DND-41 (cell line): ENCODE results near the gene SYNE1.

Experiments used
- ATAC-seq: fragments of 200-7000 bp; cut with Tn5 transposase; 3 replicates; pipeline ENCODE4 v1.9.1; 2021; ENCODE audit warnings: low read depth; ENCODE audit not compliant: insufficient read depth
- DNase-seq: peaks from one replicate; pipeline ENCODE4 v3.0.0-alpha.2; 2020
- H2AFZ ChIP-seq: 2 replicates; pipeline ENCODE4 v1.6.0; 2012; ENCODE audit warnings: low read depth, low read length
- H3K27ac ChIP-seq: 2 replicates; pipeline ENCODE4 v1.5.1; 2012; ENCODE audit warnings: low read length, inconsistent platforms
- H3K27me3 ChIP-seq: fragments of 200-600 bp; sonication (generic); 2 replicates; pipeline ENCODE4 v1.6.0; 2012; ENCODE audit warnings: low read length, mild to moderate bottlenecking, inconsistent platforms; ENCODE audit not compliant: insufficient read depth, poor library complexity
- H3K36me3 ChIP-seq: 2 replicates; pipeline ENCODE4 v1.5.1; 2012; ENCODE audit warnings: low read length, inconsistent platforms; ENCODE audit not compliant: insufficient read depth
- H3K4me1 ChIP-seq: 2 replicates; pipeline ENCODE4 v1.5.1; 2012; ENCODE audit warnings: mild to moderate bottlenecking, low read length; ENCODE audit not compliant: insufficient read depth
- H3K4me2 ChIP-seq: 2 replicates; pipeline ENCODE4 v1.6.0; 2012; ENCODE audit warnings: mild to moderate bottlenecking, moderate library complexity, low read length, inconsistent platforms; ENCODE audit not compliant: insufficient read depth
- H3K4me3 ChIP-seq, 2 experiments: fragments of 200-600 bp in 1 of 2; shearing (Covaris generic) in 1 of 2; 2 replicates each; pipeline ENCODE4 v1.5.1; 2012 to 2016; ENCODE audit warnings: inconsistent platforms in 2 of 2, low read length in 2 of 2, mild to moderate bottlenecking in 2 of 2, low read depth in 1 of 2, moderate library complexity in 1 of 2
- H3K79me2 ChIP-seq: 2 replicates; pipeline ENCODE4 v1.6.0; 2012; ENCODE audit warnings: low read length, inconsistent platforms; ENCODE audit not compliant: insufficient read depth
- H3K9ac ChIP-seq: 2 replicates; pipeline ENCODE4 v1.6.0; 2012; ENCODE audit warnings: low read depth, mild to moderate bottlenecking, inconsistent platforms, low read length, moderate library complexity
- H3K9me3 ChIP-seq: 2 replicates; pipeline ENCODE4 v1.5.1; 2012; ENCODE audit warnings: low read length, moderate library complexity, mild to moderate bottlenecking, inconsistent platforms; ENCODE audit not compliant: insufficient read depth, severe bottlenecking
- H4K20me1 ChIP-seq: 2 replicates; pipeline ENCODE4 v1.6.0; 2012; ENCODE audit warnings: low read length; ENCODE audit not compliant: insufficient read depth
- EZH2 ChIP-seq: IDR thresholded peaks from 3 replicates; pipeline ENCODE4 v1.6.1; 2012; ENCODE audit warnings: borderline replicate concordance, low read depth, mild to moderate bottlenecking, moderate library complexity, low read length, inconsistent platforms; ENCODE audit not compliant: severe bottlenecking
- TF ChIP-seq, protein P1 (sequence below): IDR thresholded peaks from 2 replicates; pipeline ENCODE4 v1.5.1; 2012; ENCODE audit warnings: borderline replicate concordance, low read length, moderate library complexity, mild to moderate bottlenecking; ENCODE audit not compliant: poor library complexity, severe bottlenecking; ENCODE audit errors: extremely low read depth

Gene SYNE1

DNA sequence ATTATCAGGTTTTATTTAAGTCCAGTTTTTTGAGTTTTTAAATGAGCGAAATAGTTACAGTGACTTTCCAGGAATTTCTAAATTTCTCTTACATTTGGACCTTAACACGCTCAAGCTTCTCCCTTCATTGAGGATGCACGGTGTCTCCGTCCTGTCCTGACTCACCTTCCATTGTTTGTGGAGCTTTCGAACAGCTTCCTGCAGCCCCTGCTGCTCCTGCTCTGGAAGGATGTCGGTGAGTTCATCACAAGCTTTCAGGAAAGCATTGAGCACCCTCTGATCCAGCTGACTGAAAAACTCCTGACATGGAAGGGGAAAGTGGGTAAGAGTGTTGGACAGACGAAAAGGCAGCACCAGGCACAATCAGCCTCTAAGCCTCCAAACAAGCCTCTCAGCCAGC, 183.7 kb downstream of the SYNE1 start:
- H3K4me3 ChIP-seq: no peak overlapping the region
- H3K9me3 ChIP-seq: no peaks in the 10 kb centered on the region
- H3K27ac ChIP-seq: no peak overlapping the region
- no peak overlapping the region for H2AFZ ChIP-seq
- no peak overlapping the region for H3K9ac ChIP-seq
- H3K27me3 ChIP-seq: no peaks in the 10 kb centered on the region
- ATAC-seq (no peak), DNase-seq (no peak)
- no peaks in the 10 kb centered on the region for H3K79me2 ChIP-seq
- TF ChIP-seq, protein P1, sequence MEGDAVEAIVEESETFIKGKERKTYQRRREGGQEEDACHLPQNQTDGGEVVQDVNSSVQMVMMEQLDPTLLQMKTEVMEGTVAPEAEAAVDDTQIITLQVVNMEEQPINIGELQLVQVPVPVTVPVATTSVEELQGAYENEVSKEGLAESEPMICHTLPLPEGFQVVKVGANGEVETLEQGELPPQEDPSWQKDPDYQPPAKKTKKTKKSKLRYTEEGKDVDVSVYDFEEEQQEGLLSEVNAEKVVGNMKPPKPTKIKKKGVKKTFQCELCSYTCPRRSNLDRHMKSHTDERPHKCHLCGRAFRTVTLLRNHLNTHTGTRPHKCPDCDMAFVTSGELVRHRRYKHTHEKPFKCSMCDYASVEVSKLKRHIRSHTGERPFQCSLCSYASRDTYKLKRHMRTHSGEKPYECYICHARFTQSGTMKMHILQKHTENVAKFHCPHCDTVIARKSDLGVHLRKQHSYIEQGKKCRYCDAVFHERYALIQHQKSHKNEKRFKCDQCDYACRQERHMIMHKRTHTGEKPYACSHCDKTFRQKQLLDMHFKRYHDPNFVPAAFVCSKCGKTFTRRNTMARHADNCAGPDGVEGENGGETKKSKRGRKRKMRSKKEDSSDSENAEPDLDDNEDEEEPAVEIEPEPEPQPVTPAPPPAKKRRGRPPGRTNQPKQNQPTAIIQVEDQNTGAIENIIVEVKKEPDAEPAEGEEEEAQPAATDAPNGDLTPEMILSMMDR: no peak
- no peak for TF ChIP-seq EZH2
- H3K36me3 ChIP-seq: no peaks in the 10 kb centered on the region
- no peak overlapping the region for H3K4me2 ChIP-seq
- no peaks in the 10 kb centered on the region for H4K20me1 ChIP-seq
- H3K4me1 ChIP-seq: no peaks in the 10 kb centered on the region

DNA sequence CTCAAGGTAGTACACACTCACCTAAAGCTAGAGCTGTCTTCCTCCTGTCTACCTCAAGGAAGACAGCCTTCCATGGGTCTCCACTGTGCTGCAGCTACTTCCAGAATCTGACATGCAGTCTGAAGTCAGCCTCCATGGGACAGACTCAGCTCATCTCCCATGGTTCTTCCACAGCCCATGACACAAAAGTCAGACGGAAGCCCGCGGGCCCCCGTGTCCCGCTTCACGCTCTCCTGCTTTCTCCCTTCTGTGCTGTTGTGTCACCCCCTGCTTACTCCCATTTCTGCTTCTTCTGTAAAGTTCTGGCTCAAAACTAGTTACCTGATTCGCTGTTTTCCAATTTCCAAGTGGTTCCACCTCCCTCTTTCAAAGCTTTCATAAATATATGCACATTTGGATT, 184.5 kb downstream of the SYNE1 start:
- TF ChIP-seq, protein P1: no peak
- TF ChIP-seq EZH2: no peak
- no peaks in the 10 kb centered on the region for H3K36me3 ChIP-seq
- no peaks in the 10 kb centered on the region for H3K4me1 ChIP-seq
- H3K4me2 ChIP-seq: no peak overlapping the region
- no peaks in the 10 kb centered on the region for H3K27me3 ChIP-seq
- no peaks in the 10 kb centered on the region for H3K79me2 ChIP-seq
- no peak overlapping the region for H2AFZ ChIP-seq
- H4K20me1 ChIP-seq: no peaks in the 10 kb centered on the region
- no peaks in the 10 kb centered on the region for H3K9me3 ChIP-seq
- DNase-seq (no peak), ATAC-seq (no peak)
- H3K27ac ChIP-seq: no peak overlapping the region
- no peak overlapping the region for H3K4me3 ChIP-seq
- H3K9ac ChIP-seq: no peak overlapping the region

DNA sequence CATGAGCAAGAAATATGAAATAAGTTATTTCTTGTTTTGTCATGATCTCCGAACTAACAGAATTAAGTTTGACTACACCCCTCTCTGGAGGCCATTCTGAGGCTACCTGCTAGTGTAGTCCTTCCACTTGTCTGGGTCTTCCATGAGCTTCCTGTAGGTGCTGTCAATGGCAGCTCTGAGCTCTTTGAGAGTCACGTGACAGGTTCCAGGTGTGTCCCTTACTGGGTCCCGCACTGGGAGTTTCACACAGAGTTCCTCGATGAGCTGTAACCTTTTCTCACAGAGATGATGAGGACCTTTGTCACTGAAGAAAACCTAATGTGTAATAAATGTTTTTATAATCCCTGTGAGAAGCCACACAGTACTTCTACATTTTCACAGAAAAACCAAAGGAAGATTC, 186.6 kb downstream of the SYNE1 start:
- no peaks in the 10 kb centered on the region for H3K36me3 ChIP-seq
- TF ChIP-seq, protein P1: no peak
- no peak for TF ChIP-seq EZH2
- no peak overlapping the region for H3K27ac ChIP-seq
- no peak overlapping the region for H3K9ac ChIP-seq
- no peaks in the 10 kb centered on the region for H3K4me1 ChIP-seq
- no peak overlapping the region for H3K4me2 ChIP-seq
- H3K4me3 ChIP-seq: no peak overlapping the region
- no peaks in the 10 kb centered on the region for H3K9me3 ChIP-seq
- no peaks in the 10 kb centered on the region for H3K79me2 ChIP-seq
- H2AFZ ChIP-seq: no peak overlapping the region
- H3K27me3 ChIP-seq: no peaks in the 10 kb centered on the region
- ATAC-seq (no peak), DNase-seq (no peak)
- H4K20me1 ChIP-seq: no peaks in the 10 kb centered on the region

DNA sequence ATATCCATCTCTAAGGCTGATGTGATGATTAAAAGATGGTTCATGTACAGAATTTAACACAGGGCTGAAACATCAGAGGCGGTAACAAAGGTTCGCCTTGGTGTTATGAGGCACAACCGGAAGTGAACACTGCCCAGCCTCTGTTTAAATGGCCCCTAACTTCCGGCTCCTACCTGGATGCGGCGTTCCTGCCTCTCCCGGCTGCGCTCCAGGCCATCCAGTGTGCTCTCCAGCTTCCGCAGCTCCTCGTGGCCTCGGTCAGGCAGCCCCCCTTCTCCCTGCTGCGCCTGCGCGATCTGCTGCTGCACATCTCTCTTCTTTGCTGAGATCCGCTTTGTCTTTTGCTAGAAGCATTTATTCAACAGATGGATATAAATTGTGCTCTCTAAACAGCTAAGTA, 195.3 kb downstream of the SYNE1 start:
- no peak overlapping the region for H3K27ac ChIP-seq
- H2AFZ ChIP-seq: no peak overlapping the region
- H3K9me3 ChIP-seq: no peaks in the 10 kb centered on the region
- H3K9ac ChIP-seq: no peak overlapping the region
- H3K27me3 ChIP-seq: no peaks in the 10 kb centered on the region
- H3K4me3 ChIP-seq: no peak overlapping the region
- ATAC-seq (no peak), DNase-seq (no peak)
- no peaks in the 10 kb centered on the region for H4K20me1 ChIP-seq
- H3K36me3 ChIP-seq: no peaks in the 10 kb centered on the region
- TF ChIP-seq, protein P1: no peak
- TF ChIP-seq EZH2: no peak
- H3K79me2 ChIP-seq: no peaks in the 10 kb centered on the region
- H3K4me1 ChIP-seq: no peaks in the 10 kb centered on the region
- no peak overlapping the region for H3K4me2 ChIP-seq
